Dermis blood vessel endothelial cell (primary cell): ENCODE measurements around the gene ATP6V0A1. TPM values are rescaled to one million over a fixed set of nuclear protein-coding genes. Genes with fewer than 3 reads are reported as not detected.

Experiments used
- DNase-seq: peaks from one replicate; pipeline ENCODE4 v3.0.0; 2010
- total RNA-seq: library from RNA; depleted of rRNA; stranded (reverse); fragments of >200 nt; gene quantifications from 2 replicates; pipeline ENCODE4 v1.2.3, GENCODE V29; 2014

ATP6V0A1 gene
- total RNA-seq, 1 donor from 2014 or later: 27.9 TPM

- no peak for DNase-seq
These were observed 104.4 kb downstream of the ATP6V0A1 start for GRCh38 chr17:42563143-42563509.

- DNase-seq: peak; percentile 28
These were observed 104.9 kb downstream of the ATP6V0A1 start for GRCh38 chr17:42563543-42563942.

GRCh38 chr17:42563950-42564349, 105.3 kb downstream of the ATP6V0A1 start:
- no peak for DNase-seq

- no peak for DNase-seq
These were observed 106.3 kb downstream of the ATP6V0A1 start for GRCh38 chr17:42564815-42565522.

GRCh38 chr17:42565523-42566214, 107.0 kb downstream of the ATP6V0A1 start:
- no peak for DNase-seq

- no peak for DNase-seq
These were observed 107.7 kb downstream of the ATP6V0A1 start for GRCh38 chr17:42566215-42566882.

- peak; percentile 93 for DNase-seq
These were observed 108.3 kb downstream of the ATP6V0A1 start, which contains the start of gene MLX for GRCh38 chr17:42566883-42567573. Gene MLX, plus strand, starts transcription at chr17:42567100. Its CDS starts 25 bp downstream, at chr17:42567125.

- DNase-seq: no peak
These were observed 109.8 kb downstream of the ATP6V0A1 start for GRCh38 chr17:42568341-42569111.

GRCh38 chr17:42571435-42572225, 113.0 kb downstream of the ATP6V0A1 start:
- DNase-seq: peak; percentile 21

Other genes starting within 250 kb of the ATP6V0A1 start
- 46.3 and 46.8 TPM in 2 replicates for gene STAT5B, start 182.5 kb upstream of the ATP6V0A1 start, total RNA-seq
- gene STAT5A, start 170.4 kb upstream of the ATP6V0A1 start, total RNA-seq: 51.4 and 60.2 TPM in 2 replicates
- gene STAT3, start 70.4 kb upstream of the ATP6V0A1 start, total RNA-seq: 131 and 179 TPM in 2 replicates
- gene CAVIN1, start 35.6 kb upstream of the ATP6V0A1 start, total RNA-seq: 768 and 840 TPM in 2 replicates
- 44.9 and 53.3 TPM in 2 replicates for gene NAGLU, start 77.4 kb downstream of the ATP6V0A1 start, total RNA-seq
- gene HSD17B1, start 94.0 kb downstream of the ATP6V0A1 start, total RNA-seq: 0.23 and 0.34 TPM in 2 replicates
- 9.5 and 33.9 TPM in 2 replicates for gene COASY, start 103.3 kb downstream of the ATP6V0A1 start, total RNA-seq
- 33.0 and 34.5 TPM in 2 replicates for gene MLX, start 108.2 kb downstream of the ATP6V0A1 start, total RNA-seq
- 4.9 and 5.5 TPM in 2 replicates for gene PSMC3IP, start 118.9 kb downstream of the ATP6V0A1 start, total RNA-seq
- gene RETREG3, start 150.5 kb downstream of the ATP6V0A1 start, total RNA-seq: 63.8 and 72.5 TPM in 2 replicates
- 27.6 and 62.5 TPM in 2 replicates for gene TUBG1, start 150.8 kb downstream of the ATP6V0A1 start, total RNA-seq
- 6.4 and 7.7 TPM in 2 replicates for gene TUBG2, start 200.4 kb downstream of the ATP6V0A1 start, total RNA-seq
- gene PLEKHH3, start 218.1 kb downstream of the ATP6V0A1 start, total RNA-seq: 12.9 and 20.0 TPM in 2 replicates
- 5.1 and 7.9 TPM in 2 replicates for gene CCR10, start 223.0 kb downstream of the ATP6V0A1 start, total RNA-seq
- gene CNTNAP1, start 223.7 kb downstream of the ATP6V0A1 start, total RNA-seq: 12.3 and 41.2 TPM in 2 replicates